ENCODE results near the gene SLC6A1. TPM values are rescaled to one million over a fixed set of nuclear protein-coding genes. Genes with fewer than 3 reads are reported as not detected.
A peak's percentile ranks its signal among the peaks of the same experiment; 100 is the strongest.

SLC6A1 gene
- total and polyA plus RNA-seq, 2 of the 4 experiments (the other 2 are of a cell fraction) = 0.02 TPM; not detected in 1

DNA sequence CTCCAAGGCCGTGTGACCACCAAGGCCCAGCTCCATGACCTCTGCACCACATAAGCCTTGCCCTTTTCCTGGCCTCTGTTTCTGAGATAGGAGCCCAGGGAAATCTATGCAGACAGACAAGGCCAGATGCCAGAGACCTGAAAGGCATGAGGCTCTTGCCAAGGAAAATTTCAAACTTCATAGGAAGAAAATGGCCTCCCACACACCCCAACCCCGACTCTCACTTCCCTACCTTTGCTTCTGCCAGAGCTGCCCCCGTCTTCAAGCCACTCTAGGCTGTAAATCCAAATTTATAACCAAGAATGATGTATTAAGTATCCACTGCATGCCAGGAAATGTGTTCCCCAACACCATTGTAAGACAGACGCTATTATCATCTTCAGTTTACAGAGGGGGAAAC lies 96.3 kb downstream of the SLC6A1 start:
- ChIA-PET POLR2A (ENCODE audit: unreplicated experiment) (no interaction called here), CTCF (no interaction called here)
- no peak overlapping the region for H2BK15ac ChIP-seq (ENCODE audit: low read depth, low read length)
- H2BK120ac ChIP-seq (ENCODE audit: low read depth, low read length) = no peak overlapping the region; the same call in 1 of the 2 replicates
- no peak overlapping the region for H2AK5ac ChIP-seq (ENCODE audit: low read depth, low read length)
- peak overlapping the region; percentile 50 for H2AK9ac ChIP-seq (replicated peaks; ENCODE audit: low read depth, low read length, poor library complexity)
- H3K79me1 ChIP-seq (ENCODE audit: low read depth in 1 of 2, low read length in 2 of 2) = no peaks in the 10 kb centered on the region
- no peaks in the 10 kb centered on the region; the same call in 1 of the 2 replicates for H3K27me3 ChIP-seq (ENCODE audit: control insufficient read depth, insufficient read depth, low read length)
- H3K4me1 ChIP-seq (ENCODE audit: control insufficient read depth, insufficient read depth, low read length) = peaks cover 8% of the 10 kb centered on the region; the same call in 1 of the 2 replicates
- no CpG with 5 or more reads among the region's 4 CpGs for WGBS, 2 experiments (ENCODE audit: extremely low coverage in 2 of 2, insufficient read length in 1 of 2)
- TF ChIP-seq RCOR1 (IDR thresholded peaks at IDR 0.05; ENCODE audit: insufficient replicate concordance, low read length) = no peak
- no peak for TF ChIP-seq MXI1 (IDR thresholded peaks at IDR 0.05; ENCODE audit: borderline replicate concordance, low read depth, low read length)
- no peak for TF ChIP-seq FOS (IDR thresholded peaks at IDR 0.05; ENCODE audit: low read depth, low read length)
- no peak for TF ChIP-seq MAFK (IDR thresholded peaks at IDR 0.05; ENCODE audit: low read depth, low read length)
- TF ChIP-seq, protein P1, sequence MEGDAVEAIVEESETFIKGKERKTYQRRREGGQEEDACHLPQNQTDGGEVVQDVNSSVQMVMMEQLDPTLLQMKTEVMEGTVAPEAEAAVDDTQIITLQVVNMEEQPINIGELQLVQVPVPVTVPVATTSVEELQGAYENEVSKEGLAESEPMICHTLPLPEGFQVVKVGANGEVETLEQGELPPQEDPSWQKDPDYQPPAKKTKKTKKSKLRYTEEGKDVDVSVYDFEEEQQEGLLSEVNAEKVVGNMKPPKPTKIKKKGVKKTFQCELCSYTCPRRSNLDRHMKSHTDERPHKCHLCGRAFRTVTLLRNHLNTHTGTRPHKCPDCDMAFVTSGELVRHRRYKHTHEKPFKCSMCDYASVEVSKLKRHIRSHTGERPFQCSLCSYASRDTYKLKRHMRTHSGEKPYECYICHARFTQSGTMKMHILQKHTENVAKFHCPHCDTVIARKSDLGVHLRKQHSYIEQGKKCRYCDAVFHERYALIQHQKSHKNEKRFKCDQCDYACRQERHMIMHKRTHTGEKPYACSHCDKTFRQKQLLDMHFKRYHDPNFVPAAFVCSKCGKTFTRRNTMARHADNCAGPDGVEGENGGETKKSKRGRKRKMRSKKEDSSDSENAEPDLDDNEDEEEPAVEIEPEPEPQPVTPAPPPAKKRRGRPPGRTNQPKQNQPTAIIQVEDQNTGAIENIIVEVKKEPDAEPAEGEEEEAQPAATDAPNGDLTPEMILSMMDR (conservative IDR thresholded peaks at IDR 0.05; ENCODE audit: low read depth, low read length) = no peak
- TF ChIP-seq NFE2L2 (IDR thresholded peaks at IDR 0.05; ENCODE audit: low read depth, low read length) = no peak
- TF ChIP-seq SMC3 (IDR thresholded peaks at IDR 0.05; ENCODE audit: low read depth, low read length) = no peak
- TF ChIP-seq, protein P2, sequence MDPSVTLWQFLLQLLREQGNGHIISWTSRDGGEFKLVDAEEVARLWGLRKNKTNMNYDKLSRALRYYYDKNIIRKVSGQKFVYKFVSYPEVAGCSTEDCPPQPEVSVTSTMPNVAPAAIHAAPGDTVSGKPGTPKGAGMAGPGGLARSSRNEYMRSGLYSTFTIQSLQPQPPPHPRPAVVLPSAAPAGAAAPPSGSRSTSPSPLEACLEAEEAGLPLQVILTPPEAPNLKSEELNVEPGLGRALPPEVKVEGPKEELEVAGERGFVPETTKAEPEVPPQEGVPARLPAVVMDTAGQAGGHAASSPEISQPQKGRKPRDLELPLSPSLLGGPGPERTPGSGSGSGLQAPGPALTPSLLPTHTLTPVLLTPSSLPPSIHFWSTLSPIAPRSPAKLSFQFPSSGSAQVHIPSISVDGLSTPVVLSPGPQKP (IDR thresholded peaks at IDR 0.05; ENCODE audit: borderline replicate concordance, low read depth, low read length) = no peak
- TF ChIP-seq MAZ (IDR thresholded peaks at IDR 0.05; ENCODE audit: borderline replicate concordance, low read depth, low read length) = no peak
- TF ChIP-seq, protein P3, sequence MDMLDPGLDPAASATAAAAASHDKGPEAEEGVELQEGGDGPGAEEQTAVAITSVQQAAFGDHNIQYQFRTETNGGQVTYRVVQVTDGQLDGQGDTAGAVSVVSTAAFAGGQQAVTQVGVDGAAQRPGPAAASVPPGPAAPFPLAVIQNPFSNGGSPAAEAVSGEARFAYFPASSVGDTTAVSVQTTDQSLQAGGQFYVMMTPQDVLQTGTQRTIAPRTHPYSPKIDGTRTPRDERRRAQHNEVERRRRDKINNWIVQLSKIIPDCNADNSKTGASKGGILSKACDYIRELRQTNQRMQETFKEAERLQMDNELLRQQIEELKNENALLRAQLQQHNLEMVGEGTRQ (IDR thresholded peaks at IDR 0.05; ENCODE audit: low read depth, low read length) = no peak
- no peak for TF ChIP-seq RFX5 (IDR thresholded peaks at IDR 0.05; ENCODE audit: low read depth, low read length)
- no peak for TF ChIP-seq CEBPB (IDR thresholded peaks at IDR 0.05; ENCODE audit: low read depth, low read length)
- TF ChIP-seq BHLHE40 (IDR thresholded peaks at IDR 0.05; ENCODE audit: low read depth, low read length) = no peak
- no peak for TF ChIP-seq RAD21 (IDR thresholded peaks at IDR 0.05; ENCODE audit: low read length)
- H4K91ac ChIP-seq (ENCODE audit: insufficient read depth, low read depth, low read length) = no peak overlapping the region
- H3K14ac ChIP-seq (replicated peaks; ENCODE audit: low read depth, low read length) = no peak overlapping the region
- H3K9ac ChIP-seq (ENCODE audit: low read depth, low read length) = no peak overlapping the region
- H3K27ac ChIP-seq (ENCODE audit: insufficient read depth, low read length) = no peak overlapping the region
- no peak overlapping the region for H4K5ac ChIP-seq (ENCODE audit: low read depth, low read length)
- H3K36me3 ChIP-seq (ENCODE audit: control insufficient read depth, insufficient read depth, low read length) = no peaks in the 10 kb centered on the region
- H3K4me2 ChIP-seq (ENCODE audit: low read depth, low read length) = no peak overlapping the region
- in situ Hi-C loops (cut with MboI; ENCODE audit: low sequenced_read_pairs) (no loop called here), intact Hi-C loops (cut with micrococcal nuclease) (no loop called here), dilution Hi-C loops (cut with HindIII; ENCODE audit: low sequenced_read_pairs, unreplicated experiment) (no loop called here)
- no peaks in the 10 kb centered on the region for H3K9me1 ChIP-seq (ENCODE audit: insufficient read depth, low read length)
- DNase-seq = no peak
- no peak overlapping the region for H2BK5ac ChIP-seq (ENCODE audit: low read depth, low read length, poor library complexity, severe bottlenecking)
- no peak overlapping the region for H3K56ac ChIP-seq (ENCODE audit: extremely low read depth, insufficient read depth, low read length)
- no peak overlapping the region for H4K8ac ChIP-seq (ENCODE audit: low read depth in 2 of 2, low read length in 2 of 2)
- H2BK20ac ChIP-seq (ENCODE audit: low read depth, low read length) = no peak overlapping the region
- no peak for ATAC-seq (ENCODE audit: low read depth)
- no peak overlapping the region for H3K4me3 ChIP-seq (ENCODE audit: insufficient read depth, low read depth, low read length)
- H3K18ac ChIP-seq (ENCODE audit: low read depth, low read length) = no peak overlapping the region
- no TSS peak for BruUV-seq (replicated peaks)
- no peak overlapping the region for H2AFZ ChIP-seq (replicated peaks; ENCODE audit: low read length, poor library complexity)
- H3K4ac ChIP-seq (ENCODE audit: low read depth, low read length) = no peak overlapping the region
- no peaks in the 10 kb centered on the region for H4K20me1 ChIP-seq (ENCODE audit: insufficient read depth, low read length)
- no peaks in the 10 kb centered on the region for H3K9me3 ChIP-seq (ENCODE audit: control insufficient read depth, insufficient read depth, low read length)
- H3K23ac ChIP-seq (ENCODE audit: low read depth, low read length) = no peak overlapping the region

All from IMR-90 (cell line).